HEK293 (cell line): ENCODE data around the gene C11orf58.

ENCODE experiments used
- HOXD13 ChIP-seq: sonication (generic); formaldehyde crosslinking; IDR thresholded peaks from 2 replicates; pipeline ENCODE4 v1.8.0; 2022; ENCODE audit warnings: missing genetic modification reagents, borderline replicate concordance
- KLF9 ChIP-seq: fragments of 450-650 bp; formaldehyde crosslinking; IDR thresholded peaks from 2 replicates; pipeline ENCODE4 v1.5.1; 2016; ENCODE audit warnings: missing biosample characterization, missing genetic modification characterization, low read depth
- SCRT2 ChIP-seq: fragments of 450-650 bp; formaldehyde crosslinking; IDR thresholded peaks from 2 replicates; pipeline ENCODE4 v1.5.1; 2016; ENCODE audit warnings: missing biosample characterization, missing genetic modification characterization
- ZBTB48 ChIP-seq: fragments of 450-650 bp; formaldehyde crosslinking; IDR thresholded peaks from 2 replicates; pipeline ENCODE4 v1.5.1; 2016; ENCODE audit warnings: missing biosample characterization, missing genetic modification characterization
- ZNF10 ChIP-seq: fragments of 450-650 bp; formaldehyde crosslinking; IDR thresholded peaks from 2 replicates; pipeline ENCODE4 v1.5.1; 2017; ENCODE audit warnings: missing biosample characterization, missing genetic modification characterization
- ZNF776 ChIP-seq: fragments of 450-650 bp; formaldehyde crosslinking; IDR thresholded peaks from 2 replicates; pipeline ENCODE4 v1.5.0; 2017; ENCODE audit warnings: missing biosample characterization, missing genetic modification characterization, borderline replicate concordance
- ZSCAN30 ChIP-seq: fragments of 450-650 bp; IDR thresholded peaks from 2 replicates; pipeline ENCODE4 v1.5.1; 2018; ENCODE audit warnings: missing biosample characterization, mild to moderate bottlenecking, missing genetic modification characterization, moderate library complexity
- TF ChIP-seq, protein P1 (sequence below): fragments of 450-650 bp; formaldehyde crosslinking; IDR thresholded peaks from 2 replicates; pipeline ENCODE4 v1.5.1; 2016; ENCODE audit warnings: missing biosample characterization, missing genetic modification characterization
- TF ChIP-seq, protein P2 (sequence below): fragments of 450-650 bp; formaldehyde crosslinking; IDR thresholded peaks from 2 replicates; pipeline ENCODE4 v1.5.1; 2016; ENCODE audit warnings: missing biosample characterization, missing genetic modification characterization
- TF ChIP-seq, protein P3 (sequence below): IDR thresholded peaks from 2 replicates; pipeline ENCODE4 v1.6.1; 2011; ENCODE audit warnings: mild to moderate bottlenecking, low read depth, low read length, borderline replicate concordance
- TF ChIP-seq, protein P4 (sequence below): fragments of 450-650 bp; formaldehyde crosslinking; IDR thresholded peaks from 2 replicates; pipeline ENCODE4 v1.5.1; 2017; ENCODE audit warnings: missing biosample characterization, mild to moderate bottlenecking, missing genetic modification characterization, moderate library complexity

DNA sequence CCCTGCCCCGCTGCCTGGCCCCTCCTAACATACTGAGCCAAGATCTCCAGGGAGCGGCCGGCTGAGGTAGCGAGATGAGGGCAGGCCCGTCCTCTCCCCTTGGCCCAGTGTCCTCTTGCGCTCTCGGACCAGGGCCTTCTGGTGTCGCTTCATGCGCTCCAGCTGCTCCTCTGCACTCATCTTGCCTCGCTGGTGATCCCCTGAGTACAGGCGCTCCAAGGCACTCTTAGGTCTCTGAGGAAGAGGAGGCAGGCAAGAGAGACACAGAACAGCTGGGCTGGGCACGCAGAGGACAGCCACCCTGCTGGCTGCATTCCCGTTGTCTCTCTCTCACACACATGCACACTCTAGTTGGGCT, 50.6 kb downstream of the C11orf58 start:
- TF ChIP-seq, protein P1, sequence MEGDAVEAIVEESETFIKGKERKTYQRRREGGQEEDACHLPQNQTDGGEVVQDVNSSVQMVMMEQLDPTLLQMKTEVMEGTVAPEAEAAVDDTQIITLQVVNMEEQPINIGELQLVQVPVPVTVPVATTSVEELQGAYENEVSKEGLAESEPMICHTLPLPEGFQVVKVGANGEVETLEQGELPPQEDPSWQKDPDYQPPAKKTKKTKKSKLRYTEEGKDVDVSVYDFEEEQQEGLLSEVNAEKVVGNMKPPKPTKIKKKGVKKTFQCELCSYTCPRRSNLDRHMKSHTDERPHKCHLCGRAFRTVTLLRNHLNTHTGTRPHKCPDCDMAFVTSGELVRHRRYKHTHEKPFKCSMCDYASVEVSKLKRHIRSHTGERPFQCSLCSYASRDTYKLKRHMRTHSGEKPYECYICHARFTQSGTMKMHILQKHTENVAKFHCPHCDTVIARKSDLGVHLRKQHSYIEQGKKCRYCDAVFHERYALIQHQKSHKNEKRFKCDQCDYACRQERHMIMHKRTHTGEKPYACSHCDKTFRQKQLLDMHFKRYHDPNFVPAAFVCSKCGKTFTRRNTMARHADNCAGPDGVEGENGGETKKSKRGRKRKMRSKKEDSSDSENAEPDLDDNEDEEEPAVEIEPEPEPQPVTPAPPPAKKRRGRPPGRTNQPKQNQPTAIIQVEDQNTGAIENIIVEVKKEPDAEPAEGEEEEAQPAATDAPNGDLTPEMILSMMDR: no peak
- TF ChIP-seq ZNF10 (tag by site-specific recombination) (no peak), ZNF776 (tag by site-specific recombination) (no peak), SCRT2 (tag by site-specific recombination) (no peak), ZSCAN30 (no peak), ZBTB48 (tag by site-specific recombination) (no peak), KLF9 (tag by site-specific recombination) (no peak), HOXD13 (CRISPR knock-in tag) (no peak)
- TF ChIP-seq, protein P2, sequence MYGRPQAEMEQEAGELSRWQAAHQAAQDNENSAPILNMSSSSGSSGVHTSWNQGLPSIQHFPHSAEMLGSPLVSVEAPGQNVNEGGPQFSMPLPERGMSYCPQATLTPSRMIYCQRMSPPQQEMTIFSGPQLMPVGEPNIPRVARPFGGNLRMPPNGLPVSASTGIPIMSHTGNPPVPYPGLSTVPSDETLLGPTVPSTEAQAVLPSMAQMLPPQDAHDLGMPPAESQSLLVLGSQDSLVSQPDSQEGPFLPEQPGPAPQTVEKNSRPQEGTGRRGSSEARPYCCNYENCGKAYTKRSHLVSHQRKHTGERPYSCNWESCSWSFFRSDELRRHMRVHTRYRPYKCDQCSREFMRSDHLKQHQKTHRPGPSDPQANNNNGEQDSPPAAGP (tag by site-specific recombination): no peak
- TF ChIP-seq, protein P3, sequence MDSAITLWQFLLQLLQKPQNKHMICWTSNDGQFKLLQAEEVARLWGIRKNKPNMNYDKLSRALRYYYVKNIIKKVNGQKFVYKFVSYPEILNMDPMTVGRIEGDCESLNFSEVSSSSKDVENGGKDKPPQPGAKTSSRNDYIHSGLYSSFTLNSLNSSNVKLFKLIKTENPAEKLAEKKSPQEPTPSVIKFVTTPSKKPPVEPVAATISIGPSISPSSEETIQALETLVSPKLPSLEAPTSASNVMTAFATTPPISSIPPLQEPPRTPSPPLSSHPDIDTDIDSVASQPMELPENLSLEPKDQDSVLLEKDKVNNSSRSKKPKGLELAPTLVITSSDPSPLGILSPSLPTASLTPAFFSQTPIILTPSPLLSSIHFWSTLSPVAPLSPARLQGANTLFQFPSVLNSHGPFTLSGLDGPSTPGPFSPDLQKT: no peak
- TF ChIP-seq, protein P4, sequence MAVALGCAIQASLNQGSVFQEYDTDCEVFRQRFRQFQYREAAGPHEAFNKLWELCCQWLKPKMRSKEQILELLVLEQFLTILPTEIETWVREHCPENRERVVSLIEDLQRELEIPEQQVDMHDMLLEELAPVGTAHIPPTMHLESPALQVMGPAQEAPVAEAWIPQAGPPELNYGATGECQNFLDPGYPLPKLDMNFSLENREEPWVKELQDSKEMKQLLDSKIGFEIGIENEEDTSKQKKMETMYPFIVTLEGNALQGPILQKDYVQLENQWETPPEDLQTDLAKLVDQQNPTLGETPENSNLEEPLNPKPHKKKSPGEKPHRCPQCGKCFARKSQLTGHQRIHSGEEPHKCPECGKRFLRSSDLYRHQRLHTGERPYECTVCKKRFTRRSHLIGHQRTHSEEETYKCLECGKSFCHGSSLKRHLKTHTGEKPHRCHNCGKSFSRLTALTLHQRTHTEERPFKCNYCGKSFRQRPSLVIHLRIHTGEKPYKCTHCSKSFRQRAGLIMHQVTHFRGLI (tag by site-specific recombination): no peak
